Mucosa of stomach (tissue), 1 donor: ENCODE data around the gene LPP.

Experiments
- H3K27me3 ChIP-seq: one replicate; pipeline ENCODE4 v1.7.0; 2013; ENCODE audit warnings: mild to moderate bottlenecking, low read length; ENCODE audit not compliant: control insufficient read depth, insufficient read depth
- H3K36me3 ChIP-seq: one replicate; pipeline ENCODE4 v1.7.0; 2013; ENCODE audit warnings: low read length; ENCODE audit not compliant: control insufficient read depth, insufficient read depth
- H3K4me1 ChIP-seq: one replicate; pipeline ENCODE4 v1.7.0; 2013; ENCODE audit warnings: mild to moderate bottlenecking, low read length; ENCODE audit not compliant: control insufficient read depth, insufficient read depth
- H3K4me3 ChIP-seq: one replicate; pipeline ENCODE4 v1.7.0; 2013; ENCODE audit warnings: low read length
- H3K9ac ChIP-seq: one replicate; pipeline ENCODE4 v1.7.0; 2013; ENCODE audit warnings: mild to moderate bottlenecking, low read length, moderate library complexity
- H3K9me3 ChIP-seq: one replicate; pipeline ENCODE4 v1.7.0; 2013; ENCODE audit warnings: mild to moderate bottlenecking, low read length, moderate library complexity; ENCODE audit not compliant: control insufficient read depth
- donor health status: Pancreatic carcinoma.

LPP gene

DNA sequence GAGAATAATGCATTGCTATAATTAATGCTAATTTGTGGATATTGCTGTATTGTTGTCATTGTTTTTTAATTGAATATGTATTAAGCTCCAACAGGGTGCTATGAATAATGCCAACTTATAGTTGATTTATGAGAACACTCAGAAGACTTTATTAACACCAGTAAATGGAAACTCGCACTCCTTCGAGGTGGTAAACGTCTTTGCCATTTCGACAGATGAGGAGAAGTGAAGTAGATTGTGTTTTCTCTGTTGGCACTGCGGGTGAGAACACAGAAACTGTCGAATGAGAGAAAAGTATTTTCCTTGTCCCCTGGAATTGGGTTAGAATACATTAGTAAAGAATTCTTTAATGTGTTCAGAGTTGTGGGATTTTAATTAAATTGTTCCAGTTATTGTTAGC lies 354.5 kb downstream of the LPP start:
- Histone ChIP-seq H3K9ac (no peak overlapping the region), H3K9me3 (no peaks in the 10 kb centered on the region), H3K4me1 (peaks cover 6% of the 10 kb centered on the region), H3K36me3 (no peaks in the 10 kb centered on the region), H3K4me3 (no peak overlapping the region), H3K27me3 (no peaks in the 10 kb centered on the region)

- Histone ChIP-seq H3K4me3 (no peak overlapping the region), H3K27me3 (no peaks in the 10 kb centered on the region), H3K4me1 (peaks cover 6% of the 10 kb centered on the region), H3K9ac (no peak overlapping the region), H3K9me3 (no peaks in the 10 kb centered on the region), H3K36me3 (no peaks in the 10 kb centered on the region)
Observed at GRCh38 chr3:188509316-188509715, 355.4 kb downstream of the LPP start.

DNA sequence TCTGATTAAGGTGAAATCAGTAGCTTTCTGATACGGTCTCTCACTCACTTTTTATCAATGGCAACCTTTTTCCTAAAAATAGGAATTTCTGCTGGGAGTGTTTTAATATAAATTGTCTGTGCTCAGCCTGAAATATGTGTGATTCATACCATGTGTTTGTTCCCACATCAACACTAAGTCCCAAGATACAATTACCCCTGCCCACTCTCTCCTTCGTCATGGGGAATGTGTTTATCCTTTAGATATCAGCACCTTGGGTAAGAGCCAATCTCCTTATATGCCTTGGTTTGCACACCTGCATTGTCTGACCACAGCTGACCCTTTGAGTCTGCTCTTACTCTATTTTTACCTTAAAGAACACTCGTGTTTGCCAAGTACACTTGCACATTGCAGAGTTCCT lies 356.4 kb downstream of the LPP start:
- no peak overlapping the region for H3K9ac ChIP-seq
- no peaks in the 10 kb centered on the region for H3K9me3 ChIP-seq
- no peak overlapping the region for H3K4me3 ChIP-seq
- H3K36me3 ChIP-seq, result no peaks in the 10 kb centered on the region
- H3K27me3 ChIP-seq, result no peaks in the 10 kb centered on the region
- H3K4me1 ChIP-seq, result peaks cover 6% of the 10 kb centered on the region

- no peak overlapping the region for H3K9ac ChIP-seq
- no peaks in the 10 kb centered on the region for H3K27me3 ChIP-seq
- H3K4me3 ChIP-seq, result no peak overlapping the region
- H3K9me3 ChIP-seq, result no peaks in the 10 kb centered on the region
- peaks cover 9% of the 10 kb centered on the region for H3K4me1 ChIP-seq
- H3K36me3 ChIP-seq, result no peaks in the 10 kb centered on the region
Observed at GRCh38 chr3:188513662-188514328, 359.8 kb downstream of the LPP start.

GRCh38 chr3:188516515-188516914 lies 362.6 kb downstream of the LPP start:
- Histone ChIP-seq H3K9me3 (no peaks in the 10 kb centered on the region), H3K4me1 (peaks cover 7% of the 10 kb centered on the region), H3K9ac (no peak overlapping the region), H3K4me3 (no peak overlapping the region), H3K36me3 (no peaks in the 10 kb centered on the region), H3K27me3 (no peaks in the 10 kb centered on the region)

- H3K36me3 ChIP-seq, result no peaks in the 10 kb centered on the region
- no peaks in the 10 kb centered on the region for H3K9me3 ChIP-seq
- H3K4me3 ChIP-seq, result no peak overlapping the region
- no peaks in the 10 kb centered on the region for H3K27me3 ChIP-seq
- peaks cover 7% of the 10 kb centered on the region for H3K4me1 ChIP-seq
- H3K9ac ChIP-seq, result no peak overlapping the region
Observed at GRCh38 chr3:188518416-188518815, 364.5 kb downstream of the LPP start.

GRCh38 chr3:188518835-188519452 lies 365.0 kb downstream of the LPP start:
- Histone ChIP-seq H3K9ac (no peak overlapping the region), H3K4me3 (no peak overlapping the region), H3K4me1 (peaks cover 7% of the 10 kb centered on the region), H3K27me3 (no peaks in the 10 kb centered on the region), H3K36me3 (no peaks in the 10 kb centered on the region), H3K9me3 (no peaks in the 10 kb centered on the region)

GRCh38 chr3:188520466-188520865 lies 366.5 kb downstream of the LPP start:
- Histone ChIP-seq H3K4me1 (peaks cover 7% of the 10 kb centered on the region), H3K27me3 (no peaks in the 10 kb centered on the region), H3K9me3 (no peaks in the 10 kb centered on the region), H3K36me3 (no peaks in the 10 kb centered on the region), H3K4me3 (no peak overlapping the region), H3K9ac (no peak overlapping the region)

DNA sequence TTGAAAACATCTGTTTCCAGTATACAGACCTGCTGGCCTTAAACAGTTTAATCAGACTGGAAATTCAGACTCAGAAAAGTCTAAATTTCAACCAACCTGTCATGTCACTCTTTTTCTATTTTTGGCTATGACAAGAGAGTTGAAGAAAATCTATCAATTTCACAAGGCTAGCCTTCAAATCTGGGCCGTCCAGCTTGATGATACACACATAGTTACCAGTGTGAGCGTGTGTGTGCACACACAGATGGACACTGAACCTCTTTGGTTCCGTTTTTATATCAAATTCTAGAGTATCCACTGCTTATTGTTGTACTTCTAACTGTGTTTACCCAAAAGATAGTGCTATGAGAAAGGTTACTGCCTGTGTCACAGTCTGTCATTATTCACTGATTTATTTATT lies 368.2 kb downstream of the LPP start:
- H3K27me3 ChIP-seq, result no peaks in the 10 kb centered on the region
- H3K4me1 ChIP-seq, result peaks cover 7% of the 10 kb centered on the region

DNA sequence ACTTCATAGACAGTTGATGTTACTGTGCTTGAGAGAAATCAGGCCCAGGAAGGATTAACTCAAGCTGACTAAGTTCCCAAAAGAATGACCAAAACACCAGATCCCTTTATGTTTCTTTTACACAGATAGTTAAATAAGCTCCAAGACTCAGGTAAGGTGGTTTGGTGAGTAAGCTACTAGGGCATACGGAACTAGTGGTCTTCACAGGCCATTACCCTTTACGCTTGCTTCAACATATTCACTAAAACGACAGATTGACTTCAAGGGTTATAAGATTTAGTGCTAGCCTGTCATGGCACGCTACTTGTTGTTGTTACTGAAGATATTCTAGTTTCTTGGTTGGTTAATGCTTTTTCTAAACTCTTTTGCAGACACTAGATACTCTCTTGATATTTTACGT lies 369.3 kb downstream of the LPP start:
- H3K4me1 ChIP-seq, result peaks cover 7% of the 10 kb centered on the region
- no peaks in the 10 kb centered on the region for H3K36me3 ChIP-seq
- H3K9me3 ChIP-seq, result no peaks in the 10 kb centered on the region
- no peak overlapping the region for H3K4me3 ChIP-seq
- H3K9ac ChIP-seq, result no peak overlapping the region
- H3K27me3 ChIP-seq, result no peaks in the 10 kb centered on the region

More for the DNA sequence above, 368.2 kb downstream of the LPP start:
- no peak overlapping the region for H3K9ac ChIP-seq
- no peaks in the 10 kb centered on the region for H3K36me3 ChIP-seq
- H3K4me3 ChIP-seq, result no peak overlapping the region
- no peaks in the 10 kb centered on the region for H3K9me3 ChIP-seq

- H3K27me3 ChIP-seq, result no peaks in the 10 kb centered on the region
- no peak overlapping the region for H3K4me3 ChIP-seq
- H3K9me3 ChIP-seq, result no peaks in the 10 kb centered on the region
- no peak overlapping the region for H3K9ac ChIP-seq
- H3K36me3 ChIP-seq, result no peaks in the 10 kb centered on the region
- peaks cover 1% of the 10 kb centered on the region for H3K4me1 ChIP-seq
Observed at GRCh38 chr3:188524052-188524451, 370.1 kb downstream of the LPP start.

DNA sequence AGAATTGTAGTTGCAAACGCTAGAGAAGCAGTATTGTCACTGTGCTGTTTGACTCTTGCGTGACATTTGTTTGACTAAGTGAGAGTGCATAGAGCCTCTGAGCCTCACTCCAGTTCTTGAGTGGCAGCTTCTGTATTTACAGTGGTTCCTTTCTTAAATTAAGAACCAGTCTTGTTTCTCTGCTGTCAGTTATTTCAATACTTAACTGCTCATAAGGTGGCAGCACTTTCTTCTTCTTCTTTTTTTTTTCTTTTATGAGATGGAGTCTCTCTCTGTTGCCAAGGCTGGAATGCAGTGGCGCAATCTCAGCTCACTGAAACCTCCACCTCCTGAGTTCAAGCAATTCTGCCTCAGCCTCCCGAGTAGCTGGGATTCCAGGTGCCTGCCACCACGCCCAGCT lies 372.1 kb downstream of the LPP start:
- Histone ChIP-seq H3K27me3 (no peaks in the 10 kb centered on the region), H3K4me3 (no peak overlapping the region), H3K9ac (no peak overlapping the region), H3K4me1 (no peaks in the 10 kb centered on the region), H3K9me3 (no peaks in the 10 kb centered on the region), H3K36me3 (no peaks in the 10 kb centered on the region)
